K562 (cell line): ENCODE results near the gene CACNG7. TPM values are rescaled to one million over a fixed set of nuclear protein-coding genes. Genes with fewer than 3 reads are reported as not detected.

Experiments
- ATAC-seq: fragments of 200-7000 bp; cut with Tn5 transposase; 3 replicates; pipeline ENCODE4 v1.9.1; 2020; ENCODE audit warnings: moderate library complexity
- BruUV-seq: library from RNA; stranded (reverse); fragments of 400-500 nt; replicated peaks from 2 replicates; lab custom pipeline; 2021; lab: Mats Ljungman, UMichigan
- CTCF ChIA-PET: fragments of 300-600 bp; formaldehyde crosslinking; extraction: SDS; loops from one replicate; lab custom pipeline; 2021; ENCODE audit warnings: low intra/inter-chr PET ratio; lab: Yijun Ruan, JAX
- POLR2A ChIA-PET: fragments of 300-600, 350-650 bp; sonication (Branson Sonifier 250); formaldehyde crosslinking; extraction: SDS; loops from one replicate; lab custom pipeline; 2021; ENCODE audit warnings: antibody characterized with exemption, inconsistent platforms; lab: Yijun Ruan, JAX
- DNase-seq, 4 experiments: peaks; one replicate each; pipeline versions ENCODE4 v3.0.0 to v3.0.0-alpha.2; 2011 to 2018; ENCODE audit warnings: low spot score in 3 of 4, mixed read lengths in 3 of 4; ENCODE audit errors: extremely low read depth in 1 of 4
- FAIRE-seq: peaks from 2 replicates; lab custom pipeline; 2011; peaks lifted over from hg19 to GRCh38; lab: Jason Lieb, UNC
- H2AFZ ChIP-seq: 2 replicates; pipeline ENCODE4 v1.6.0; 2011; ENCODE audit warnings: low read depth, low read length, control low read depth, inconsistent platforms
- H3K27ac ChIP-seq: fragments of 200-600 bp; 3 replicates; pipeline ENCODE4 v1.8.0; 2011; ENCODE audit warnings: low read depth, mild to moderate bottlenecking, control low read depth, inconsistent platforms, low read length, moderate library complexity, mixed read lengths; ENCODE audit errors: extremely low read depth
- H3K27me3 ChIP-seq, 2 experiments: fragments of 300-600 bp in 1 of 2; 2 replicates in 1 of 2; 3 replicates in 1 of 2; pipeline versions ENCODE4 v1.6.0 to v1.8.0; 2011; ENCODE audit warnings: inconsistent platforms in 2 of 2, low read length in 2 of 2, mild to moderate bottlenecking in 1 of 2, mixed read lengths in 1 of 2, moderate library complexity in 1 of 2; ENCODE audit not compliant: control insufficient read depth in 2 of 2, insufficient read depth in 2 of 2
- H3K36me3 ChIP-seq: fragments of 300-600 bp; 3 replicates; pipeline ENCODE4 v1.8.0; 2011; ENCODE audit warnings: mild to moderate bottlenecking, low read length, inconsistent platforms; ENCODE audit not compliant: control insufficient read depth, insufficient read depth
- H3K4me1 ChIP-seq, 2 experiments: fragments of 200-600 bp in 1 of 2; replicated peaks in 1 of 2; 2 replicates in 1 of 2; 3 replicates in 1 of 2; pipeline versions ENCODE4 v1.5.1 to v1.8.0; 2011; ENCODE audit warnings: inconsistent platforms in 2 of 2, low read length in 2 of 2, mild to moderate bottlenecking in 1 of 2, mixed read lengths in 1 of 2, moderate library complexity in 1 of 2; ENCODE audit not compliant: control insufficient read depth in 2 of 2, insufficient read depth in 2 of 2
- H3K4me2 ChIP-seq: 2 replicates; pipeline ENCODE4 v1.6.1; 2011; ENCODE audit warnings: low read length, control low read depth, inconsistent platforms, mixed read lengths; ENCODE audit not compliant: insufficient read depth
- H3K4me3 ChIP-seq: fragments of 200-600 bp; sonication (generic), shearing (Covaris generic); 2 replicates; pipeline ENCODE4 v1.5.1; 2016; ENCODE audit warnings: control low read depth, inconsistent platforms
- H3K79me2 ChIP-seq: fragments of 200-600 bp; 3 replicates; pipeline ENCODE4 v1.8.0; 2011; ENCODE audit warnings: low read length, inconsistent platforms; ENCODE audit not compliant: control insufficient read depth, insufficient read depth
- H3K9ac ChIP-seq, 2 experiments: 2 replicates each; pipeline versions ENCODE4 v1.6.0 to v1.6.1; 2011; ENCODE audit warnings: low read depth in 2 of 2, low read length in 2 of 2, control low read depth in 1 of 2, inconsistent platforms in 1 of 2, mild to moderate bottlenecking in 1 of 2, mixed read lengths in 1 of 2; ENCODE audit not compliant: insufficient read depth in 1 of 2
- H3K9me1 ChIP-seq: one replicate; pipeline ENCODE4 v1.6.0; 2011; ENCODE audit warnings: inconsistent platforms, mild to moderate bottlenecking, low read length, moderate library complexity; ENCODE audit not compliant: control insufficient read depth, insufficient read depth
- H3K9me3 ChIP-seq: replicated peaks from 2 replicates; pipeline ENCODE4 v1.5.1; 2011; ENCODE audit warnings: low read depth, low read length, inconsistent platforms; ENCODE audit not compliant: control insufficient read depth, insufficient read depth
- H4K20me1 ChIP-seq: replicated peaks from 2 replicates; pipeline ENCODE4 v1.6.1; 2011; ENCODE audit warnings: low read length, inconsistent platforms, mixed read lengths; ENCODE audit not compliant: control insufficient read depth, insufficient read depth
- ATF2 ChIP-seq: sonication (generic); formaldehyde crosslinking; IDR thresholded peaks from 2 replicates; pipeline ENCODE4 v1.8.1; 2022; ENCODE audit warnings: missing genetic modification reagents
- CTCF ChIP-seq, 3 experiments: IDR thresholded peaks in 2 of 3; conservative IDR thresholded peaks in 1 of 3; 2 replicates each; pipeline ENCODE4 v1.5.1; 2011 to 2012; ENCODE audit warnings: low read length in 3 of 3, mild to moderate bottlenecking in 3 of 3, control low read depth in 2 of 3, improper control_type of control experiment in 1 of 3, inconsistent platforms in 1 of 3, low read depth in 1 of 3, mixed read lengths in 1 of 3, moderate library complexity in 1 of 3; ENCODE audit not compliant: insufficient read depth in 2 of 3
- ILF3 ChIP-seq: fragments of 450-650 bp; IDR thresholded peaks from 2 replicates; pipeline ENCODE4 v1.6.1; 2018; ENCODE audit warnings: antibody characterized with exemption, mild to moderate bottlenecking, moderate library complexity, borderline replicate concordance
- KLF13 ChIP-seq: fragments of 450-650 bp; IDR thresholded peaks from 2 replicates; pipeline ENCODE4 v1.6.1; 2016; ENCODE audit warnings: missing genetic modification characterization, low read depth, mild to moderate bottlenecking, missing compliant biosample characterization, moderate library complexity, borderline replicate concordance
- NKRF ChIP-seq: fragments of 450-650 bp; IDR thresholded peaks from 2 replicates; pipeline ENCODE4 v1.6.1; 2016; ENCODE audit warnings: borderline replicate concordance
- PYGO2 ChIP-seq: fragments of 450-650 bp; IDR thresholded peaks from 2 replicates; pipeline ENCODE4 v1.6.1; 2016; ENCODE audit warnings: mild to moderate bottlenecking, missing genetic modification characterization, moderate library complexity, missing compliant biosample characterization
- SIN3A ChIP-seq, 2 experiments: fragments of 150-350 bp in 1 of 2; IDR thresholded peaks; 2 replicates each; pipeline ENCODE4 v1.6.1; 2011 to 2016; ENCODE audit warnings: borderline replicate concordance in 2 of 2, low read depth in 2 of 2, low read length in 2 of 2, mild to moderate bottlenecking in 2 of 2, moderate library complexity in 2 of 2; ENCODE audit not compliant: control insufficient read depth in 1 of 2
- ZNF280B ChIP-seq: fragments of 250-450 bp; sonication (Bioruptor Pico); IDR thresholded peaks from 2 replicates; pipeline ENCODE4 v1.5.1; 2021; ENCODE audit warnings: mild to moderate bottlenecking
- ZNF584 ChIP-seq: fragments of 200-800 bp; sonication (Bioruptor generic); IDR thresholded peaks from 2 replicates; pipeline ENCODE4 v1.6.1; 2016; ENCODE audit warnings: low read depth, mild to moderate bottlenecking, missing genetic modification characterization, missing compliant biosample characterization
- whole genome bisulfite sequencing: fragments of 100-300 bp; shearing (Covaris generic); methylation state at CpG from one replicate; pipeline ENCODE4 v1.1.6; 2016; ENCODE audit warnings: low coverage, mixed read lengths; ENCODE audit not compliant: insufficient coverage; ENCODE audit errors: missing lambda C conversion rate; 5-methylcytosine and 5-hydroxymethylcytosine counted together
- in situ Hi-C: fragments of 300-500 bp; cut with MboI; formaldehyde crosslinking; loops from 4 replicates; pipeline ENCODE4 v1.15.0; 2018; ENCODE audit warnings: inconsistent platforms, mixed read lengths
- intact Hi-C: fragments of 100-400 bp; cut with micrococcal nuclease; formaldehyde crosslinking; loops from 2 replicates; pipeline ENCODE4 v1.14.2; 2022
- polyA plus RNA-seq, 8 experiments: library from polyadenylated mRNA; depleted of rRNA in 4 of 8; stranded (reverse) in 5 of 8; unstranded in 3 of 8; fragments of >200 nt; fragmentation: Nextera tagmentation in 2 of 8; fragmentation: Illumina TruSeq in 1 of 8; extraction: Ambion mirVana in 2 of 8; extraction: Trizol in 1 of 8; gene quantifications; 2 replicates each; pipeline versions ENCODE4 v1.2.1 to v1.2.3, GENCODE V29; 2011 to 2014; ENCODE audit warnings: inconsistent platforms in 1 of 8, missing spikeins in 1 of 8
- total RNA-seq, 7 experiments: library from RNA; depleted of rRNA in 6 of 7; stranded (reverse); fragments of >200 nt in 6 of 7; fragmentation: Illumina TruSeq in 2 of 7; extraction: Trizol in 2 of 7; gene quantifications; 2 replicates each; pipeline versions ENCODE4 v1.2.1 to v1.2.3, GENCODE V29; 2011 to 2021; ENCODE audit warnings: low replicate concordance in 1 of 7

The CACNG7 gene
- total and polyA plus RNA-seq, 9 of the 15 experiments (the other 6 are each of a cell fraction or from before 2014, with no cell fraction given), result not detected

GRCh38 chr19:53951436-53951835 is 42.4 kb downstream of the CACNG7 start:
- no TSS peak for BruUV-seq
- no peak overlapping the region for H3K4me2 ChIP-seq
- ChIA-PET CTCF (no interaction called here), POLR2A (no interaction called here)
- H3K9ac ChIP-seq, result no peak overlapping the region
- no peaks in the 10 kb centered on the region for H3K9me1 ChIP-seq
- no peaks in the 10 kb centered on the region for H4K20me1 ChIP-seq
- H3K27me3 ChIP-seq, result peaks cover 18 to 27% of the 10 kb centered on the region in 2 experiments; a peak in 4 of 5 replicates
- H3K4me3 ChIP-seq, result no peak overlapping the region
- TF ChIP-seq ZNF584 (CRISPR knock-in tag) (no peak), SIN3A (IDR thresholded peaks at IDR 0.05; ENCODE audit: borderline replicate concordance in 2 of 2, control insufficient read depth in 1 of 2, low read depth in 2 of 2, low read length in 2 of 2) (no peak), NKRF (no peak), ZNF280B (CRISPR knock-in tag) (no peak), ATF2 (no peak), CTCF (IDR thresholded peaks at IDR 0.05 in 2 of 3, conservative IDR thresholded peaks at IDR 0.05 in 1 of 3; ENCODE audit: insufficient read depth in 2 of 3, low read depth in 1 of 3, low read length in 3 of 3) (no peak), ILF3 (no peak), KLF13 (tag) (no peak), PYGO2 (tag) (no peak)
- TF ChIP-seq, all 486 proteins: peak for 0
- intact Hi-C loops (no loop called here), in situ Hi-C loops (no loop called here)
- FAIRE-seq (no peak), DNase-seq (no peak), ATAC-seq (no peak)
- Histone ChIP-seq H3K9me3 (no peaks in the 10 kb centered on the region), H2AFZ (no peak overlapping the region), H3K4me1 (no peaks in the 10 kb centered on the region), H3K36me3 (no peaks in the 10 kb centered on the region), H3K27ac (no peak overlapping the region), H3K79me2 (no peaks in the 10 kb centered on the region)
- 4% methylated on average over 11 of the region's 11 CpGs for WGBS
